Smooth muscle cell (in vitro differentiated cells): ENCODE measurements around the gene S1PR2. TPM values are rescaled to one million over a fixed set of nuclear protein-coding genes. Genes with fewer than 3 reads are reported as not detected.

Source experiments
- DNase-seq: peaks from one replicate; lab custom pipeline; 2025; ENCODE audit not compliant: unreplicated experiment; lab: John Stamatoyannopoulos, UW
- H2AFZ ChIP-seq: fragments of 200-600 bp; sonication (generic); 2 replicates; pipeline ENCODE4 v1.6.0; 2016; ENCODE audit warnings: antibody characterized with exemption, low read depth, mild to moderate bottlenecking
- H3F3A ChIP-seq: fragments of 200-600 bp; sonication (generic); 2 replicates; pipeline ENCODE4 v1.6.0; 2017; ENCODE audit warnings: antibody characterized with exemption, low read depth
- H3K27ac ChIP-seq: fragments of 200-600 bp; sonication (generic); 2 replicates; pipeline ENCODE4 v1.5.1; 2016; ENCODE audit warnings: low read depth, mild to moderate bottlenecking
- H3K27me3 ChIP-seq: fragments of 200-600 bp; sonication (generic); 2 replicates; pipeline ENCODE4 v1.6.1; 2016; ENCODE audit warnings: low read depth, mild to moderate bottlenecking
- H3K36me3 ChIP-seq: fragments of 200-600 bp; sonication (generic); 2 replicates; pipeline ENCODE4 v1.5.1; 2016; ENCODE audit warnings: low read depth
- H3K4me1 ChIP-seq: fragments of 200-600 bp; sonication (generic); 2 replicates; pipeline ENCODE4 v1.5.1; 2016; ENCODE audit warnings: low read depth
- H3K4me2 ChIP-seq: fragments of 200-600 bp; sonication (generic); 2 replicates; pipeline ENCODE4 v1.6.0; 2016; ENCODE audit warnings: mild to moderate bottlenecking
- H3K4me3 ChIP-seq: fragments of 200-600 bp; sonication (generic); 2 replicates; pipeline ENCODE4 v1.5.1; 2016; ENCODE audit warnings: mild to moderate bottlenecking
- H3K79me2 ChIP-seq: fragments of 200-600 bp; sonication (generic); 2 replicates; pipeline ENCODE4 v1.6.0; 2016; ENCODE audit warnings: low read depth, mild to moderate bottlenecking
- H3K9ac ChIP-seq: fragments of 200-600 bp; sonication (generic); 2 replicates; pipeline ENCODE4 v1.6.0; 2016; ENCODE audit warnings: low read depth
- H3K9me3 ChIP-seq: fragments of 200-600 bp; sonication (generic); replicated peaks from 2 replicates; pipeline ENCODE4 v1.5.1; 2016; ENCODE audit warnings: low read depth
- H4K20me1 ChIP-seq: fragments of 200-600 bp; sonication (generic); 2 replicates; pipeline ENCODE4 v1.6.0; 2016; ENCODE audit warnings: low read depth
- CTCF ChIP-seq: fragments of 200-600 bp; sonication (generic); IDR thresholded peaks from 2 replicates; pipeline ENCODE4 v1.5.1; 2017; ENCODE audit warnings: borderline replicate concordance, mild to moderate bottlenecking, antibody characterized with exemption; ENCODE audit not compliant: insufficient read depth, poor library complexity, severe bottlenecking
- WGBS: methylation state at CpG from one replicate; pipeline ENCODE4 v1.1.7; 2016; ENCODE audit warnings: low lambda C conversion rate; 5-methylcytosine and 5-hydroxymethylcytosine counted together
- polyA plus RNA-seq: library from polyadenylated mRNA; unstranded; fragments of >200 nt; fragmentation: Nextera tagmentation; extraction: Ambion mirVana; gene quantifications from 2 replicates; pipeline ENCODE4 v1.2.1, GENCODE V29; 2016
- total RNA-seq: library from RNA; depleted of rRNA; stranded (reverse); fragments of >200 nt; gene quantifications from 2 replicates; pipeline ENCODE4 v1.2.3, GENCODE V29; 2014

S1PR2 gene
- total and polyA plus RNA-seq, 2 experiments from 2014 or later, result 6.5 to 9.8 TPM

- Histone ChIP-seq H3K4me3 (no peak overlapping the region), H4K20me1 (no peaks in the 10 kb centered on the region), H3K27me3 (no peaks in the 10 kb centered on the region), H3K27ac (no peak overlapping the region), H3K79me2 (no peaks in the 10 kb centered on the region), H3K4me1 (no peaks in the 10 kb centered on the region), H3K4me2 (no peak overlapping the region), H3K36me3 (no peaks in the 10 kb centered on the region), H3K9ac (no peak overlapping the region), H3F3A (peaks cover 3% of the 10 kb centered on the region), H2AFZ (no peak overlapping the region), H3K9me3 (no peaks in the 10 kb centered on the region)
- TF ChIP-seq CTCF, result no peak
- WGBS, result 92% methylated on average over 4 of the region's 4 CpGs
- no peak for DNase-seq
These were observed 3.9 kb upstream of the S1PR2 start for GRCh38 chr19:10235003-10235402.

- TF ChIP-seq CTCF, result no peak
- H4K20me1 ChIP-seq, result peaks cover 10% of the 10 kb centered on the region
- H3K4me3 ChIP-seq, result no peak overlapping the region
- no peaks in the 10 kb centered on the region for H3K9me3 ChIP-seq
- H2AFZ ChIP-seq, result no peak overlapping the region
- H3K4me1 ChIP-seq, result no peaks in the 10 kb centered on the region
- no peak overlapping the region for H3K27ac ChIP-seq
- WGBS, result 77% methylated on average over 4 of the region's 4 CpGs
- no peak overlapping the region for H3K9ac ChIP-seq
- H3F3A ChIP-seq, result peaks cover 7% of the 10 kb centered on the region
- no peaks in the 10 kb centered on the region for H3K36me3 ChIP-seq
- no peak for DNase-seq
- peaks cover 9% of the 10 kb centered on the region for H3K79me2 ChIP-seq
- no peaks in the 10 kb centered on the region for H3K27me3 ChIP-seq
- H3K4me2 ChIP-seq, result no peak overlapping the region
These were observed 2.8 kb upstream of the S1PR2 start for GRCh38 chr19:10233946-10234345.

GRCh38 chr19:10231612-10232228, 589 bp upstream of the S1PR2 start:
- Histone ChIP-seq H3K27me3 (no peaks in the 10 kb centered on the region), H3K9ac (peak overlapping the region; percentile 91), H3K9me3 (no peaks in the 10 kb centered on the region), H3K27ac (peak overlapping the region; percentile 83), H2AFZ (no peak overlapping the region), H3K36me3 (no peaks in the 10 kb centered on the region), H3K4me1 (no peaks in the 10 kb centered on the region), H3F3A (peaks cover 7% of the 10 kb centered on the region), H3K79me2 (peaks cover 17% of the 10 kb centered on the region), H3K4me3 (peak overlapping the region; percentile 91), H4K20me1 (peaks cover 26% of the 10 kb centered on the region), H3K4me2 (peak overlapping the region; percentile 94)
- 77% methylated on average over 8 of the region's 8 CpGs for WGBS
- no peak for TF ChIP-seq CTCF
- no peak for DNase-seq
